Endodermal cell (in vitro differentiated cells): Measurements from ENCODE around the gene PAIP2B. TPM values are rescaled to one million over a fixed set of nuclear protein-coding genes. Genes with fewer than 3 reads are reported as not detected.
"Not testable (repeated sequence)": the region's sequence is repeated elsewhere in the genome, so short reads cannot be mapped to it uniquely, and the experiment has no call there.

Experiments used
- DNase-seq: peaks from one replicate; pipeline ENCODE4 v3.0.0-alpha.2; 2017
- H3K27ac ChIP-seq: 2 replicates; pipeline ENCODE4 v1.5.1; 2013; ENCODE audit warnings: mild to moderate bottlenecking, low read depth, low read length, moderate library complexity
- H3K27me3 ChIP-seq: 2 replicates; pipeline ENCODE4 v1.6.1; 2013; ENCODE audit warnings: mild to moderate bottlenecking, low read length, moderate library complexity; ENCODE audit not compliant: insufficient read depth, control insufficient read depth, poor library complexity, severe bottlenecking
- H3K36me3 ChIP-seq: 2 replicates; pipeline ENCODE4 v1.7.0; 2013; ENCODE audit warnings: mild to moderate bottlenecking, low read length, moderate library complexity; ENCODE audit not compliant: control insufficient read depth, insufficient read depth
- H3K4me1 ChIP-seq: one replicate; pipeline ENCODE4 v1.7.0; 2013; ENCODE audit warnings: low read length; ENCODE audit not compliant: control insufficient read depth, insufficient read depth
- H3K4me3 ChIP-seq: 2 replicates; pipeline ENCODE4 v1.5.1; 2013; ENCODE audit warnings: mild to moderate bottlenecking, low read length, moderate library complexity
- H3K9ac ChIP-seq: 2 replicates; pipeline ENCODE4 v1.6.1; 2013; ENCODE audit warnings: mild to moderate bottlenecking, low read length, moderate library complexity; ENCODE audit not compliant: poor library complexity, severe bottlenecking; ENCODE audit errors: extremely low read depth
- H3K9me3 ChIP-seq: 2 replicates; pipeline ENCODE4 v1.6.1; 2013; ENCODE audit warnings: mild to moderate bottlenecking, low read length, moderate library complexity; ENCODE audit not compliant: control insufficient read depth
- H3K27ac Mint-ChIP-seq: 2 replicates; pipeline ENCODE4 v1.8.0; 2020; ENCODE audit warnings: mixed read lengths
- H3K27me3 Mint-ChIP-seq: 2 replicates; pipeline ENCODE4 v1.8.0; 2021; ENCODE audit warnings: mild to moderate bottlenecking, mixed read lengths; ENCODE audit not compliant: insufficient read depth
- H3K36me3 Mint-ChIP-seq: 2 replicates; pipeline ENCODE4 v1.8.0; 2020; ENCODE audit warnings: low read depth, mixed read lengths
- H3K4me1 Mint-ChIP-seq: 2 replicates; pipeline ENCODE4 v1.8.0; 2020; ENCODE audit warnings: mixed read lengths
- H3K4me3 Mint-ChIP-seq: 2 replicates; pipeline ENCODE4 v1.8.0; 2020; ENCODE audit warnings: mild to moderate bottlenecking, moderate library complexity, mixed read lengths
- H3K9me3 Mint-ChIP-seq: 2 replicates; pipeline ENCODE4 v1.8.0; 2020; ENCODE audit warnings: mild to moderate bottlenecking, mixed read lengths
- CTCF ChIP-seq: fragments of 200-600 bp; sonication (generic); conservative IDR thresholded peaks from 2 replicates; pipeline ENCODE4 v1.5.0; 2021; ENCODE audit warnings: antibody characterized with exemption, mild to moderate bottlenecking
- WGBS, 2 experiments: methylation state at CpG; one replicate each; pipeline versions ENCODE4 v1.1.5 to v1.1.7; 2013; ENCODE audit warnings: missing lambda C conversion rate in 2 of 2, mixed read lengths in 1 of 2; ENCODE audit not compliant: insufficient coverage in 1 of 2, insufficient read length in 1 of 2; 5-methylcytosine and 5-hydroxymethylcytosine counted together
- total RNA-seq, 2 donors: library from RNA; stranded (reverse); fragmentation: NEBNext Ultra II Directional in 1 of 2; extraction: Animal tissue kit (Norgen Biotek cat#: 25700) in 1 of 2; gene quantifications; 2 replicates in 1 of 2; 3 replicates in 1 of 2; pipeline ENCODE4 v1.2.1, GENCODE V29; 2021

Gene PAIP2B
- total RNA-seq, 2 donors from 2014 or later, result 21.2 to 29.6 TPM

DNA sequence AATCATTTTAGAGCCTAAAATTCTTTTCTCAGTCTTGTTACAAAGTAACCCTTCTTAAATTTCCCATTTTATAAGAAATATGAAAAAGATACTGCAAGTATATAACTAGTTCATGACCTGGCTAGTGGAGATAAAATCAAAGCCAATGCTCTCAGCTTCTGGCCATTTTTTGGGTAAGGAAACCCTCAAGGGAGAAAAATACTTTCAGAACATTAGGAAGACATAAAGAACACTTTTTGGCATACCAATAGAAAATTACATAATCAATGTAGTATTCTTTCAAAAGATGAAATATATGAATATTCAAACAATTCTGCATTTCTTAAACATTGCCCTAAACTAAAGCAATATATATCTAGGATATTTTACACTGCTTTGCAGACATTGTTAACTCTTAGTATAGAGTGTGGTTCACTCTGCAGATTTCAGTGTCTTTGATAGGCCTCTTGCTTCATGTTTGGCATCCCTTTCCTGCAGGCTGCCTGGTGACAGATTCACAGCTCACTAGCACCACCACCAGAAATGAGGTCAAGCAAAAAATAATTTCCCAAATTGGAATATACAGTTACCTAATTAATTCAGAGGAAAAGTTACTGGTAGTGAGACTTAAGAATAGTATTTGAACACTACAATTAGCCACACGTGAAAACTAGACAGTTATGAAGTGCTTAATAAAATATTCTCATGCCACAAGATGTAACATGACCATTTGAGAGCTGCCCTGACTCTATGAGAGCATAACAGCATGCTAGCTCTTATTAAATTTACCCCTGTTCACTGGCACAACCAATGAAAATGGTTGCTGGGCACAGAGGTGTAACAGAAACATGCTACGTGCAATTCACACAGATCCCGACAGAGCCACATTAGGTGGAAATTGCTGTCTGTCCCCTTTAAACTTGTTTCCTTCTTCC is 36.0 kb downstream of the PAIP2B start:
- H3K9me3 Mint-ChIP-seq, result peaks cover 8% of the 10 kb centered on the region
- Histone ChIP-seq H3K36me3 (no peaks in the 10 kb centered on the region), H3K4me3 (no peak overlapping the region), H3K9me3 (peaks cover 2% of the 10 kb centered on the region), H3K9ac (no peak overlapping the region), H3K4me1 (peaks cover 4% of the 10 kb centered on the region), H3K27ac (no peak overlapping the region), H3K27me3 (no peaks in the 10 kb centered on the region)
- peak; percentile 65 for TF ChIP-seq CTCF
- no peaks in the 10 kb centered on the region for H3K27me3 Mint-ChIP-seq
- no peak for DNase-seq
- peaks cover 29% of the 10 kb centered on the region for H3K36me3 Mint-ChIP-seq
- peaks cover 19% of the 10 kb centered on the region for H3K4me1 Mint-ChIP-seq
- no peak overlapping the region for H3K4me3 Mint-ChIP-seq
- WGBS, 2 experiments, result 74 to 100% methylated on average over 2 to 3 of the region's 3 CpGs
- no peak overlapping the region for H3K27ac Mint-ChIP-seq

DNA sequence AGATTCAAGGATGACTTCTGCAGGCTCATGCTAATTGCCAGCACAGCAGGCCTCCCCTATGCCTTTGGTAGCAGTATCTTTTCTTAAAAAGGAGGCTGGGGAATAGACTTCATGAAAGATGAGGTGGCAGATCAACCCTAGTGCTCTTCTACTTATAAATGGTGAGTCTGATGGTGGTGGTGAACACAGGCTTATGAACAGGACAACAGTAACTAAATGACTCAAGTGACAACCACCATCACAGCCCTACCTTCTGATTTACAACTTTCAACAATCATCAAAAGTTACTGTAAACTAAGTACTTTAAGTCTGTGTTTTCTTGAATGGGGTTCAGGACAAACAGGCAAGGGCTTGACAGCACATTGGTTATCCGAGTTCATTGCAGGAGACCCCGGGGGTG is 39.3 kb downstream of the PAIP2B start:
- Mint-ChIP-seq H3K4me1 (peaks cover 36% of the 10 kb centered on the region), H3K9me3 (peaks cover under 1% of the 10 kb centered on the region), H3K4me3 (no peak overlapping the region), H3K27ac (no peak overlapping the region), H3K27me3 (no peaks in the 10 kb centered on the region), H3K36me3 (peaks cover 12% of the 10 kb centered on the region)
- no peak for TF ChIP-seq CTCF
- DNase-seq, result no peak
- Histone ChIP-seq H3K9me3 (no peaks in the 10 kb centered on the region), H3K9ac (no peak overlapping the region), H3K4me1 (peaks cover 4% of the 10 kb centered on the region), H3K27me3 (no peaks in the 10 kb centered on the region), H3K36me3 (no peaks in the 10 kb centered on the region), H3K27ac (no peak overlapping the region), H3K4me3 (no peak overlapping the region)
- 84 to 89% methylated on average over 2 of the region's 2 CpGs for WGBS, 2 experiments

GRCh38 chr2:71186973-71187372 is 39.9 kb downstream of the PAIP2B start:
- no peak overlapping the region for H3K27ac Mint-ChIP-seq

DNA sequence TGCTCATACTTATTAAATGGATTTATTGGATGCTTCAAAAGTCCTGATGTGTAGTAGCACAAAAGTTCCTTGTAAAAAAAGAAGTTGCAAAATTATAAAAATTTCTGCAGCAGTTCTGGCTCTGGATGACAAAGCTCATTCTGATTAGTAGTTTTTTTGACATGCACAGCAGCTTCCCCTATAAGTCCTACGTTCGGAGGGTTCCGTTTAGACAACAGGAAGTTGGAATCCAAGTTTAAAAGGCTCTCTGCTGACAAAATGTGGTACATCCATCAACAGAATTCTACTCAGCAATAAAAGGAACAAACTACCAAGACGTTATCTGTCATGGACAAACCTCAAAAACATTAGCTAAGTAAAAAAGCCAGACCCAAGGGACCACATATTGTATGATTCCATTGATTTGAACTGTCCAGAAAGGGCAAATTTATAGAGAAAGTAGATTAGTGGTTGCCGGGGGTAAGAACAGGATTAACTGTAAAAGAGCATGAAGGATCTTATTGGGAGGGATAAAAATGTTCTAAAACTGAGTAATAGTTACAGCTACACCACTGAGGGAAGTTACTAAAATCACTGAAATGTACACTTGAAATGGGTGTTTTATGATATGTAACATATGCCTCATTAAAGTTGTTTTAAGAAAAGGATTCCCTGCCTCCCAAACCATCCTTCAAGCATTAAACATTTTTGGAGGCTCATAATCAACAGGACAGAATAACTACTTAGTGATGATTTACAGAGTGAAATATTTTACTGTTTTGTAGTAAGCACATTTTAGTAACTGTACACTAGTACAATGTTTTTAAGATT is 43.4 kb downstream of the PAIP2B start:
- H3K9ac ChIP-seq, DNase-seq, H3K9me3 ChIP-seq, H3K4me3 Mint-ChIP-seq, H3K27ac Mint-ChIP-seq, H3K36me3 Mint-ChIP-seq, H3K36me3 ChIP-seq, H3K4me3 ChIP-seq, H3K27me3 ChIP-seq, H3K9me3 Mint-ChIP-seq, H3K27ac ChIP-seq, H3K27me3 Mint-ChIP-seq: not testable (repeated sequence)
- 86 to 98% methylated on average over 1 to 2 of the region's 5 CpGs for WGBS, 2 experiments
- peaks cover 12% of the 10 kb centered on the region for H3K4me1 ChIP-seq
- H3K4me1 Mint-ChIP-seq, result peaks cover 53% of the 10 kb centered on the region

More at GRCh38 chr2:71186973-71187372, 39.9 kb downstream of the PAIP2B start:
- no peak for DNase-seq
- Histone ChIP-seq H3K27ac (no peak overlapping the region), H3K27me3 (no peaks in the 10 kb centered on the region), H3K4me3 (no peak overlapping the region), H3K9ac (no peak overlapping the region), H3K9me3 (no peaks in the 10 kb centered on the region), H3K4me1 (peaks cover 5% of the 10 kb centered on the region), H3K36me3 (no peaks in the 10 kb centered on the region)
- no peaks in the 10 kb centered on the region for H3K27me3 Mint-ChIP-seq
- TF ChIP-seq CTCF, result no peak
- H3K36me3 Mint-ChIP-seq, result peaks cover 12% of the 10 kb centered on the region
- no peaks in the 10 kb centered on the region for H3K9me3 Mint-ChIP-seq
- H3K4me1 Mint-ChIP-seq, result peaks cover 41% of the 10 kb centered on the region
- WGBS, 2 experiments, result 52% methylated on average over 1 of the region's 1 CpG; no CpG with 5 or more reads in 1 of the 2 experiments
- H3K4me3 Mint-ChIP-seq, result no peak overlapping the region
